GM18517 (cell line): ENCODE data around the gene NELL1.
"Not testable (repeated sequence)": the region's sequence is repeated elsewhere in the genome, so short reads cannot be mapped to it uniquely, and the experiment has no call there.

Source experiments
- ATAC-seq: cut with Tn5 transposase; IDR thresholded peaks from one replicate; pipeline ENCODE4 v1.9.1; 2021; ENCODE audit warnings: mild to moderate bottlenecking, moderate library complexity; ENCODE audit not compliant: unreplicated experiment

NELL1 gene

DNA sequence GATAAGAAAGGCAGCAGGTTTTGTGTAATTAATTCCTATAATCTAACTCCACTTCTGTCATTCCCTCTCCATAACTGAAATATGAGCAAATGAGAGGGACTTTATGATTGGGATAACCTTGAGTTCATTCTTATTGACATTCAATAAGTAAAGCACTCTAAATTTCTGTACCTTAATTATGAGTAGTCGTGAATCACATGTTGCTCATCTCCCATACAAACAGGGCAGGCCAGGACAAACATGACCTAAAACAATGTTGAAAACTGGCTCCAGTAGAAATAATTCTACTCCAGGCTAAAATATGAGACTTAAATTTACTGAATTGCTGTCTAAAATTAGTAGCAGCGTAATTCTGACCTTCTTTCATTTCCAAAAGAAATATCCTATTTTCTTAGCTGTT is 505.4 kb downstream of the NELL1 start:
- no peak for ATAC-seq

DNA sequence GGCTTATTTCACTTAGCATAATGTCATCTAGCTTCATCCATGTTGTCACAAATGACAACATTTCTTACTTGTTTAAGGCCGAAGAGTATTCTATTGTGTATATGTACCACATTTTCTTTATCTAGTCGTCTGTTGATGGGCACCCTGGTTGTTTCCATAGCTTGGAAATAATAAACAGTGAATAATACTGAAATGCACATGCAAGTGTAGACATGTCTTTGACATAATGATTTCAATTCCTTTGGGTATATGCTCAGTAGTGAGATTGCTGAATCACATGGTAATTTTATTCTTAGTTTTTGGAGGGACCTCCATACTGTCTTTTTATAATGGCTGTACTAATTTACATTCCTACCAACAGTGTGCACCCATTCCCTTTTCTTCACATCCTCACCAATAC is 508.0 kb downstream of the NELL1 start:
- no peak for ATAC-seq

DNA sequence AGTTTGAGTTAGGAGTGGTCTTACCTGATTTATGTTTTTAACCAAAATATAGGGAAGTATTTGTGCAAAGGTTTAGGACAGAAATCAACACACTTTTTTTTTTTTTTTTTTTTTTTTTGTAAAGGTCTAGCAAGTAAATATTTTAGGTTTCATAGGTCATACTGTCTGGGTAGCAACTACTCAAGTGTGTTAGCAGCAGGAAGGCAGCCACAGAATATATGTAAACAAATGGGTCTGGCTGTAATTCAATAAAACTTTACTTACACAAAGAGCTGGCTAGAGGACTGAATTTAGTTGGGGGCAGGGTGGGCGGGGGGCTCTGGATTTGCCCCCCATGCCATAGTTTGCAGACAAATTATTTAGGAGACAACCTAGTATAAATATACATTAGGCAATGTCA is 510.4 kb downstream of the NELL1 start:
- ATAC-seq: no peak

DNA sequence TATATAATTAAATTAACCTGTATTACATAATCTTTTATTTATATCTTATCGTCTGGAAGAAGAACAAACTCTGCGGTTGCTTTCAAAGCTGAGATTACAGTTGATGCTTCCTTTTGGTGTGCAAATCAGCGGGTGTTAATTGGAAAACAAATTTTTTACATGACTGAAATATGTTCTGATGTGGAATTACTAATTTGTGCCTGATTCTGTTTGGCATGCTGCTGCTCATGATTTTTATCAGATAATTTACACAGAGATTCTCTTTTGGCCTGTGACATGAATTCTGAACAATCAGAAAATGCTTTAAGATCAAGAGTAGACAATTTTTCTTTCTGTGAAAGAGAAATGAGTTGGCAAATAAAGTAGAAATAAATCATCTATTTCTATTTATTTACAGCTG is 510.8 kb downstream of the NELL1 start:
- ATAC-seq: no peak

DNA sequence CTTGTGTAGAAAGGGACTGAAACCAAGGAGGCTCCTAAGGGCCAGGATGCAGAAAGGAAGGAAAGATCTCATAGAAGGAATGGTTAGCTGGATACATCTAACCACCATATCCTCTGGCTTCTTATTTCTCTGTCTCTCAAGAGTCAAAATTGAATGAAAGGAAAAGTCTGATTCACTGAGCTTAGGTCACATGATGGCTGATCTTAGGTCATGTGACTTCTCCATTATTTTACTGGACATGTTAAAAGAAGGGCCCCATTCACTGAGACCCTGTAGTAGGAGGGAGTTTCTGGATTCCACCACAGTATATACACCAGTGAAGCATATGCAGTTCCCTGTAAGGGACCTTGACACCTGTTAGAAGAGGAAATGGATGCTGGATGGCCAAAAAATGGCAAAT is 516.6 kb downstream of the NELL1 start:
- ATAC-seq: no peak

DNA sequence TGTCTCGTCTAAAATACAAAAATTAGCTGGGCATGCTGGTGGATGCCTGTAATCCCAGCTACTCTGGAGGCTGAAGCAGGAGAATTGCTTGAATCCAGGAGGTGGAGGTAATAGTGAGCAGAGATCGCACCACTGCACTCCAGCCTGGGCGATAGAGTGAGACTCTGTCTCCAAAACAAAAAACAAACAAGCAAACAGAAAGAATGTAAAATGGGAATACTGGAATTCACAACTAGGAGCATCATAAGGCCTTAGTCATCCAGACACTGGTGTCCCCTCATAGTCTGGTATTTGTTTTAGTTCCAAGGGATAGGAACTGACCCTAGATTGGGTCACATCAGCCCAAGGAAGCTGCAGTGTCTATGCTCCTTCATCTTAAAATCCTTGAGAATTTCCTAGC is 520.8 kb downstream of the NELL1 start:
- ATAC-seq: no peak

DNA sequence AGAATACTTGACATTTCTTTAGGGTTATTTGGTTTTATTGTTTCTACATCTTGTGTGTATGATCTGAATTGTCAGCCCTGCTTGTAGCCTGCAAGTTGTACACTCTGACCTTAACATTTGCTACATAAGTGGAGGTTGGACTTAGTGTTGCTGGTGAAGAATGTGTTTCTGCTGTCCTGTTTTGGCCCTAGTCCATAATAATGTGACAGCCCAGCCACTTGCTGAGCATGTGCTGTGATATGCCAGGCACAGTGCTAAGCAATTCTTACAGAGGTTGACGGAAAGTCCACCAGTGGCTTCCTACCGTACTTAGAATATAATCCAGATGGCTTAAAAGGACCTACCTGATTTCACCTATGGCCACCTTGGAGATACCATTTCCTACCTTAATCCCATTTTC is 526.6 kb downstream of the NELL1 start:
- no peak for ATAC-seq

DNA sequence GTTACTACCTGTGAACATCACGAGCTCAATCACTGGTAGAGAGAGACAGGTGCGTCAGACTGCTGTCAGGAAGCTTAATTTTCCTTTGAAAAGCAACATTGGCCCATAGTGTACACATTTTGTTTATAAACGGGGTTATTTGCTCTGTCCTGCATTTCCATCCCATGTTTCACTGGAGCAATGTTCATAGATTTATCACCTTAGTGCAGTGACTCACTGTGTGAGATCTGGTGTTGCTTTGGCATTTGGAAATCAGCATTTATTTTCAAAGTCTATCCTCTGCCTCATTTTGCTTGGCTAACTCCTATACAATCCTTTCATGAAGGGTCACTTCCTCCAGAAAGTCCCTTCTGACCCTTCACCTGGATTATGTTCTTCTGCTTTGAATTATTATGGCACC is 529.1 kb downstream of the NELL1 start:
- ATAC-seq: no peak

DNA sequence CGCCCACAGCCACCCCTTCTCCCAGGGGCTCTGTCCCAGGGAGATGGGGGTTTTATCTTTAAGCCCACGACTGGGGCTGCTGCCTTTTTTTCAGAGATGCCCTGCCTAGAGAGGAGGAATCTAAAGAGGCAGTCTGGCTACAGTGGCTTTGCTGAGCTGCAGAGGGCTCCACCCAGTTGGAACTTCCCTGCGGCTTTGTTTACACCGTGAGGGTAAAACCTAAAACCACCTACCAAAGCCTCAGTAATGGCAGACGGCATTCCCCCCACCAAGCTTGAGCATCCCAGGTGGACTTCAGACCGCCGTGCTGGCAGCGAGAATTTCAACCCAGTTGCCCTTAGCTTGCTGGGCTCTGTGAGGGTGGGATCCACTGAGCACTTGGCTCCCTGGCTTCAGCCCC is 535.8 kb downstream of the NELL1 start:
- no peak for ATAC-seq

DNA sequence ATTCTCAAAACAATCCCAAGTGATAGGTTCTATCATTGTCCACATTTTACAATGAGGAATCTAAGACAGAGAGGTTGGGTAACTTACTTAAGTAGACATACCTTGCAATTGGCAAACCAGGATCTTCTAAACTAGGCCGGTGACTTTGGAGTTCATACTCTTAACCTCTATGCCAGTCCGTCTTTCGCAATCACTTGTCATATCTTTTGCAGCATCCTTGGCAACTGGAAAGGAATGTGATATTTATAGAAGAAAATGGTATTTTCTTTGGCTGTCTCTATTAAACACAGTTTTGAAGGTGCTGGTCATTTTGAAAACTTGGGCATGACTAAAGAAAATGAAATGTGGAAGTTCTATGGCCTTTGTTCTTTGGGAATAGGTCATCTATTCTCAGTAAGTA is 556.5 kb downstream of the NELL1 start:
- ATAC-seq: no peak

DNA sequence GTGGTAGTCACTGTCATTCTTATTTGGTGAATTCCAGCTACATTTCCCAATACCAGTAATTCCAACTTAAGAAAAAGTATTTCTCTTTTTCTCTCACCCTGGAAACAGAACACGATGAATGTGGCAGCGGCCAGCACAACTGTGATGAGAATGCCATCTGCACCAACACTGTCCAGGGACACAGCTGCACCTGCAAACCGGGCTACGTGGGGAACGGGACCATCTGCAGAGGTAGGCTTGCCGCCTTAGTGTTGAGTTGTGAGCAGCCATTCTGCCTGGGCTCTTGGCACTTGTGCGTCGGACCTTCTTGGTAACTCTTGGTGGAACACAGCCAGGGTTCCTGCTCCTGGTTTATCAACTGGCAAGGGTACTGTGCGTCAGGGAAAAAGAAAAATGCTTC is 559.8 kb downstream of the NELL1 start:
- no peak for ATAC-seq

DNA sequence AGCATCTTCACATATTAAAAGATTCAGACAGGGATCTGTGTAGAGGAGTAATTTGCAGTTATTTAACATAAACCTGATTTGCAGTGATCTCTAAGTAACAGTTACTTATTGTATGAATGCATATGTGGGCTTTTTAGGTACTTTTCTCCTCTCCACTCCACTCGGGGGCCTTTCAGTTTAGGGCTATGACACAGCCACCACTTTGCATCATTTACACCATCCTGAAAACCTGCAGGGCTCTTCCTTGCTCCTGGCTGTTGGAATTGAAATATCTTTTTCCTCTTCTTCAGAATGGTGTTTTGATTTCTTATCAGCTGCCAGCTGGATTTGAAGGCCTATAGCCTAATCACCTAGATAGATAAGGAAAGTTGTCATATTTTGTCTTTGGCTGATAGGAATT is 580.8 kb downstream of the NELL1 start:
- no peak for ATAC-seq

DNA sequence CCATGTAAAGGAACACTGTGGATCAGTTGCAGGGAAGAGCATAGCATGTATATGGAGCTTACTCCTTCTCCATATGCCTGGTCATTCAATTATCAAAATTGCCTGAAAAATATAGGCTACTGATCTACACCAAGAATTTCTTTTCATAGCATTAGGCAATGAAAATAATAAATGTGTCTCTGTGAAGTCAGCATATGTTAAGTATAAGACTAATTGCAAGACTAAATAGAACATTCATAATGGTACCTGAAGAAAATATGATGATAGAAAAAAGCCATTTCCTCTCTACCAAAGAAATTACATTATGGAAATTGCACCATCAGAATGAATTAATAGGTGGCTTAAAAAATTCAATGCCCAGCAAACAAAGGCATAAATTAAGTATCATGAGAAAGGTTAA is 584.7 kb downstream of the NELL1 start:
- ATAC-seq: no peak

DNA sequence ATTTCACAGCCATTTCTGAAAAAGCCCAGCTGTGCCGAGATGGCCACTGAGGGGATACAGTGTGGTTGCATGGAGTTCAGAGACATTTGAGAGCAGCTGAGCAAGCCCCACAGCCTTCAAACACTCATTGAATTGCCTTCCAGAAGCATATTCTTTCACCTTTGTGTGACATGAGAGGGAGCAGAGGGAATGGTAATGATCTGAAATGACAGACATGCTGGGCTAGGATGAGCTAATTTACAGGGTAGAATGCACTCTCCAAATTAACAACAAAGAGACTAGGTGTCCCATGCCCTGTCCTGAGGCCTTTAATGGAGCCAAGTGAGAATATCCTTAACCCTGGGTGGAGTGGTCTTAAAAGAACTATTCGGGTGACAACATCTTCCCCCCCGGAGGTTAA is 585.4 kb downstream of the NELL1 start:
- ATAC-seq: no peak

DNA sequence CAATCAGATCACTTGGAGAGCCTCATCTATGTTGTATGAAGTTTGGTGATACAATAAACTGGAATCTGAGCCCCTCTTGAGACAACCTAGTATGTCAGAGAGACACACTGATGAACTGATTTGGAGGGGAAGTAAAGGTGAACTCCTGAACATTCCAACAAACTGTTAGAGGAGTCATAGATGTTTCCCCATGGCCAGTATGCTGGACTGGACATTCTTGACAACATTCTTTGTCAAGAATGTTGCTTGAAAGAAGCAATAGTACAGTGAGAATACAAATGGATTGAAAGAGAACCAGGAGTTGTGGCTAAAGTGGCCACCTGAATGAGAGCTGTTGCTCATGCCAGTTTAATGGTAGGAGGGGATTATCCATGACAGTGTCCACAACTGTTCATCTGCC is 588.1 kb downstream of the NELL1 start:
- no peak for ATAC-seq

DNA sequence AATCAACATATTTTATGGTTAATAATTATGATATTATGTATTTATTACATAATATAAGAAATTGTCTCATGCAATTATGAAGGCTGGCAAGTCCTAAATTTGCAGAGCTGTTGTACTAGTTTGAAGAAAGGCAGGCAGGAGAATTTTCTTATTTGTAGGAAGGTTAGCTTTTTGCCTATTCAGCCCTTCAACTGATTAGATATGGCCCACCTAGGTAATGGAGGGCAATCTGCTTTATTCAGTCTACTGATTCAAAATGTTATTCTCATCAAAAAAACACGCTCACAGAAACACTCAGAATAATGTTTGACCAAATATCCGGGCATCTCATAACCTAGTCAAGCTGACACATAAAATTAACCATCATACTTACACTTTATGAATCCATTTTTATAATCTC is 589.0 kb downstream of the NELL1 start:
- ATAC-seq: no peak

DNA sequence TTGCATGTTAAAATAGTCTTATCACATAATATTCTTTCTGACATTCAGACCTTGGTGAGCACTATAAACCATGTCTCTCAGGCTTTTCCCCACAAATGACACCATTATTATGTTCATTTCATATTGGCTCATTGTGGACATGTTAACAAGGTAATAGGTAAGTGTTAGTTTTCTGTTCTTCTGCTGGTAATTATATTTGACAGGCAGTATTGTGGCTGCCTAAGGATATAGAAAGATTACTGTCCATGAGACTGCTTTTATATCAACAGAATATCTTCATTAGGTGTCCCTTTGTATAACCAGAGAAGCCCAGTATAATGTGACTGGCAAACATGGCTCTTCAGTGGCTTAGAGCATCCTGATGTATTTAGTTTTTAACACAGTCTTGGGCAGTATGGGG is 590.7 kb downstream of the NELL1 start:
- ATAC-seq: no peak

DNA sequence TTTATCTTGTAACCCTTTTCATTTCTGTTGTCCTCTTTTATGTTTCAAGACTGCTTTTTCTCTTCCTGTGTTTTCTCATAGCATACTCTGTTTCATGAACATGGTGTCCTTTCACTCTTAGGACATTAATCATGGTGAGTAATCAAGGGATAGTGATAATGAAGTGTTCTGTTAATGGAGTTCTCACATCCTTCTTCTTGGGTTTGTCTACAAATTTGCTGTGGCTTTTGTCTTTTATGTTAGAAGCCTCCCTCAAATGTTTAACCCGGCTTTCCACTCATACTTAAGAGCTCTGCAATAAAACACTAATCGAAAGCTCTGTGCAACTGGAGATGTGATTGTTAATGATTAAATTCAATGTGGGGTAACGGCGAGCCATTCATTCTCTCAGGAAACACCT is 593.6 kb downstream of the NELL1 start:
- no peak for ATAC-seq

DNA sequence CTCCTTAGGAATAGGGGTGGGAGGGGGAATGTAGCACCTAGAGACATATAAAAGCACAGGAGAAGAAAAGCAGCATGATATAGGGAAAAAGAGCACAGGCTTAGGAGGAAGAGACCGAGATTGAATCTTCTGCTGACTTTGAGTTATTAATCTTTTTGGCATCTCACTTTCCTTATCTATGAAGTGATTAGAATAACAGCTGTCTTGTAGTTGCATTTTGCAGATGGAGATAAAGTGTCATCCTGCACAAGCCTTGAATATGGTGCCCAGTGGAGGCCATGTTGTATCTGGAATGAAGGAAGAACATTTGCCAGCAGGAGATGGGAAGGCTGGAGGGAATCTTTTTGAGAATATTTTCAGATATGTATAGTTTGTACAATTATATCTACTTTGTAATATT is 594.7 kb downstream of the NELL1 start:
- ATAC-seq: no peak

DNA sequence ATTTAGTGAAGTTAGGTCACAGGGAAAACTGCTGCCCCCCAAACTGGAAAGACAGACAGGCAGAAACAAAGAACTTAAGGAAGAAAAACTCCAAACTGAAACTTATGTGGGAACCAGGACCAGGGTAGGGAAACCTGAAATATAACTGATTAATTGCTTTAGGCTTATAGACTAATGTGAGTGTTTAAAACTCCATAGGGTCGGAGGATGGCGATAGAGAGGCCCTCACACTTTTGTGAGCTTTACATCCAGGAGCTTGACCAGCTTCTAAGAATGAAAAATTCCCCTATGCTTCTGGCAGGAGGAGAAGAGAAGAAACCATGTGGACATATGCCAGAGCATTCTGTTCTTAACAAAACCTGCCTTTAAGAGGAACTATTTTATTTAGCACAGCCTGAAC is 598.6 kb downstream of the NELL1 start:
- no peak for ATAC-seq

DNA sequence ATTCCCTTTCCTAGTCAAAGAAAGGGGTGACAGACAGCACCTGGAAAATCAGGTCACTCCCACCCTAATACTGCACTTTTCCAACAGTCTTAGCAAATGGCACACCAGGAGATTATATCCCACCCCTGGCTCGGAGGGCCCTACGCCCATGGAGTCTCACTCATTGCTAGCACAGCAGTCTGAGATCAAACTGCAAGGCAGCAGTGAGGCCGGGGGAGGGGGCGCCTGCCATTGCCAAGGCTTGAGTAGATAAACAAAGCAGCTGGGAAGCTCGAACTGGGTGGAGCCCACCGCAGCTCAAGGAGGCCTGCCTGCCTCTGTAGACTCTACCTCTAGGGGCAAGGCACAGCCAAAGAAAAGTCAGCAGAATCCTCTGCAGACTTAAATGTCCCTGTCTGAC is 602.8 kb downstream of the NELL1 start:
- not testable (repeated sequence) for ATAC-seq

DNA sequence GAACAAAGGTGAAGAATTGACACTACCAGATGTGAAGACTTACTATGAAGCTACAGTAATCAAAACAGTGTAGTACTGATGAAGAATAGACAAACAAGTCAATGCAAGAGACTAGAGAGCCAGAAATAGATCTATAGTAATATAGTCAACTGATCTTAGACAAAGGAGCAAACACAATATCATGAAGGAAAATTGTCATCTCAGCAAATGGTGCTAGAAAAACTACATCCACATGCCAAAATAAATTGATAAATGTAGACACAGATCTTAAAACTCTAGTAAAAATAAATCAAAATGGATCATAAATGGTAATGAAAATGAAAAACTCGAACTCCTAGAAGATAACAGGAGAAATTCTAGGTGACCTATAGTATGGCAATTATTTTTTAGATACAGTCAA is 609.5 kb downstream of the NELL1 start:
- no peak for ATAC-seq

DNA sequence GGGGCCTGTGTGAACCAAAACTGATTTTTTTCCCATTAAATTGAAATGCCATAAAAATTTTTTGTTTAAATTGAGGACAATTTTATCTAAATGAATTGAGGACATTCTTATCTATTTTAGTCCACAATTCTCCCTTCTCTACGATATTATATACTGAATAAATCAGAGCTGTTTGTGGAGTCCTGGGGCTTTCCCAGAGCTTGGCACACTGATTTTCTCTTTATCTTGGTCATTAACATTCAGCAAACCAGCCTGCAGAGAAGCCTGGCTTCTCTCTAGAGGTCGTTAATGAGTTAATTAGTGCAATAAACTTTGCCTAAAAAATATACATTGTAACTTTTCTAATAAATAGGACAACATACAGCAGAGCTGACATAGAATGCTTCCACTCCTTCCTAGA is 615.7 kb downstream of the NELL1 start:
- no peak for ATAC-seq

DNA sequence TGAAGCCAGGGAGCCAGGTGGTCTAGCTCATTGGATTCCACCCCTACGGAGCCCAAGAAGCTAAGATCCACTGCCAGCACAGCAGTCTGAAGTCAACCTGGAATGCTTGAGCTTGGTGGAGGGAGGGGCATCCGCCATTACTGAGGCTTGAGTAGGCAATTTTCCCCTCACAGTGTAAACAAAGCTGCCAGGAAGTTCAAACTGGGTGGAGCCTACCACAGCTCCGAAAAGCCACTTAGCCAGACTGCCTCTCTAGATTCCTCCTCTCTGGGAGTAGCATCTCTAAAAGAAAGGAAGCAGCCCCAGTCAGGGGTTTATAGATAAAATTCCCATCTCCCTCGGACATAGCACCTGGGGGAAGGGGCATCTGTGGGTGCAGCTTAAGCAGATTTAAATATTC is 620.3 kb downstream of the NELL1 start:
- ATAC-seq: no peak
